ENCODE data around the gene PDE4A.

- TF ChIP-seq EZH2 (IDR thresholded peaks at IDR 0.05; ENCODE audit: insufficient read depth, poor library complexity, severe bottlenecking) (no peak), EZH2phosphoT487 (IDR thresholded peaks at IDR 0.05; ENCODE audit: insufficient read depth, low read depth) (no peak)
These were observed 28.7 kb downstream of the PDE4A start for GRCh38 chr19:10449037-10449436.
